Neural progenitor cell (in vitro differentiated cells): ENCODE data around the gene TGM3. TPM values are rescaled to one million over a fixed set of nuclear protein-coding genes. Genes with fewer than 3 reads are reported as not detected.

Experiments
- DNase-seq: peaks from one replicate; pipeline ENCODE4 v3.0.0-alpha.2; 2016; ENCODE audit warnings: low spot score
- H2AFZ ChIP-seq: fragments of 200-600 bp; sonication (generic); replicated peaks from 2 replicates; pipeline ENCODE4 v1.6.1; 2016; ENCODE audit warnings: antibody characterized with exemption
- H3F3A ChIP-seq: fragments of 200-600 bp; sonication (generic); 2 replicates; pipeline ENCODE4 v1.6.1; 2016; ENCODE audit warnings: antibody characterized with exemption, low read depth
- H3K27ac ChIP-seq: fragments of 200-600 bp; sonication (generic); 2 replicates; pipeline ENCODE4 v1.5.1; 2016; ENCODE audit warnings: mild to moderate bottlenecking
- H3K27me3 ChIP-seq: fragments of 200-600 bp; sonication (generic); 2 replicates; pipeline ENCODE4 v1.6.1; 2016; ENCODE audit warnings: mild to moderate bottlenecking, moderate library complexity
- H3K36me3 ChIP-seq: fragments of 200-600 bp; sonication (generic); 2 replicates; pipeline ENCODE4 v1.5.1; 2016
- H3K4me1 ChIP-seq: fragments of 200-600 bp; sonication (generic); 2 replicates; pipeline ENCODE4 v1.6.1; 2016; ENCODE audit warnings: mixed run types
- H3K4me2 ChIP-seq: fragments of 200-600 bp; sonication (generic); 2 replicates; pipeline ENCODE4 v1.6.1; 2016
- H3K4me3 ChIP-seq: fragments of 200-600 bp; sonication (generic); 2 replicates; pipeline ENCODE4 v1.5.1; 2016
- H3K79me2 ChIP-seq: fragments of 200-600 bp; sonication (generic); 2 replicates; pipeline ENCODE4 v1.6.1; 2016; ENCODE audit warnings: low read depth
- H3K9ac ChIP-seq: fragments of 200-600 bp; sonication (generic); 2 replicates; pipeline ENCODE4 v1.6.1; 2016
- H3K9me3 ChIP-seq: fragments of 200-600 bp; sonication (generic); 2 replicates; pipeline ENCODE4 v1.5.1; 2016; ENCODE audit warnings: low read depth
- H4K20me1 ChIP-seq: fragments of 200-600 bp; sonication (generic); 2 replicates; pipeline ENCODE4 v1.6.1; 2016; ENCODE audit warnings: low read depth
- H3K27ac Mint-ChIP-seq: 3 replicates; pipeline ENCODE4 v1.8.0; 2021; ENCODE audit warnings: mixed read lengths
- H3K27me3 Mint-ChIP-seq: 2 replicates; pipeline ENCODE4 v1.8.0; 2022; ENCODE audit warnings: low read depth, mild to moderate bottlenecking, inconsistent platforms, moderate library complexity, mixed read lengths; ENCODE audit not compliant: insufficient read depth
- H3K36me3 Mint-ChIP-seq: 3 replicates; pipeline ENCODE4 v1.8.0; 2021; ENCODE audit warnings: mixed read lengths
- H3K4me1 Mint-ChIP-seq: 3 replicates; pipeline ENCODE4 v1.8.0; 2021; ENCODE audit warnings: mixed read lengths
- H3K4me3 Mint-ChIP-seq: 3 replicates; pipeline ENCODE4 v1.8.0; 2021; ENCODE audit warnings: mild to moderate bottlenecking, moderate library complexity, mixed read lengths
- H3K9me3 Mint-ChIP-seq: 3 replicates; pipeline ENCODE4 v1.8.0; 2020; ENCODE audit warnings: mixed read lengths
- EZH2 ChIP-seq: fragments of 200-600 bp; sonication (generic); IDR thresholded peaks from 2 replicates; pipeline ENCODE4 v1.6.1; 2017; ENCODE audit warnings: antibody characterized with exemption, mild to moderate bottlenecking, moderate library complexity
- EZH2phosphoT487 ChIP-seq: fragments of 200-600 bp; sonication (generic); IDR thresholded peaks from 2 replicates; pipeline ENCODE4 v1.6.1; 2017; ENCODE audit warnings: antibody characterized with exemption
- total RNA-seq: library from RNA; depleted of rRNA; stranded (reverse); fragments of >200 nt; gene quantifications from 2 replicates; pipeline ENCODE4 v1.2.3, GENCODE V29; 2015; ENCODE audit warnings: low replicate concordance
- TF ChIP-seq, protein P1 (sequence below): fragments of 200-600 bp; sonication (generic); IDR thresholded peaks from 2 replicates; pipeline ENCODE4 v1.5.1; 2017; ENCODE audit warnings: antibody characterized with exemption, mild to moderate bottlenecking

Gene TGM3
- total RNA-seq, 1 donor from 2014 or later: not detected

- Histone ChIP-seq H3K27ac (no peak overlapping the region), H3K9ac (no peak overlapping the region)
- no peaks in the 10 kb centered on the region for H3K36me3 Mint-ChIP-seq
Observed at GRCh38 chr20:2329286-2329685, 33.5 kb downstream of the TGM3 start.

GRCh38 chr20:2330090-2330695 lies 34.4 kb downstream of the TGM3 start:
- no peaks in the 10 kb centered on the region for H3K36me3 Mint-ChIP-seq
- no peak for DNase-seq
- H3K4me3 Mint-ChIP-seq: no peak overlapping the region
- peaks cover 8% of the 10 kb centered on the region for H3K4me1 Mint-ChIP-seq
- Histone ChIP-seq H3K36me3 (no peaks in the 10 kb centered on the region), H4K20me1 (no peaks in the 10 kb centered on the region), H3K9me3 (no peaks in the 10 kb centered on the region), H3K4me2 (no peak overlapping the region), H3K4me3 (no peak overlapping the region), H2AFZ (no peak overlapping the region), H3K4me1 (no peaks in the 10 kb centered on the region), H3K27ac (no peak overlapping the region), H3F3A (no peaks in the 10 kb centered on the region), H3K9ac (no peak overlapping the region), H3K79me2 (no peaks in the 10 kb centered on the region), H3K27me3 (no peaks in the 10 kb centered on the region)
- H3K27me3 Mint-ChIP-seq: peaks cover 6% of the 10 kb centered on the region
- H3K9me3 Mint-ChIP-seq: no peaks in the 10 kb centered on the region
- TF ChIP-seq, protein P1, sequence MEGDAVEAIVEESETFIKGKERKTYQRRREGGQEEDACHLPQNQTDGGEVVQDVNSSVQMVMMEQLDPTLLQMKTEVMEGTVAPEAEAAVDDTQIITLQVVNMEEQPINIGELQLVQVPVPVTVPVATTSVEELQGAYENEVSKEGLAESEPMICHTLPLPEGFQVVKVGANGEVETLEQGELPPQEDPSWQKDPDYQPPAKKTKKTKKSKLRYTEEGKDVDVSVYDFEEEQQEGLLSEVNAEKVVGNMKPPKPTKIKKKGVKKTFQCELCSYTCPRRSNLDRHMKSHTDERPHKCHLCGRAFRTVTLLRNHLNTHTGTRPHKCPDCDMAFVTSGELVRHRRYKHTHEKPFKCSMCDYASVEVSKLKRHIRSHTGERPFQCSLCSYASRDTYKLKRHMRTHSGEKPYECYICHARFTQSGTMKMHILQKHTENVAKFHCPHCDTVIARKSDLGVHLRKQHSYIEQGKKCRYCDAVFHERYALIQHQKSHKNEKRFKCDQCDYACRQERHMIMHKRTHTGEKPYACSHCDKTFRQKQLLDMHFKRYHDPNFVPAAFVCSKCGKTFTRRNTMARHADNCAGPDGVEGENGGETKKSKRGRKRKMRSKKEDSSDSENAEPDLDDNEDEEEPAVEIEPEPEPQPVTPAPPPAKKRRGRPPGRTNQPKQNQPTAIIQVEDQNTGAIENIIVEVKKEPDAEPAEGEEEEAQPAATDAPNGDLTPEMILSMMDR: no peak
- TF ChIP-seq EZH2 (no peak), EZH2phosphoT487 (no peak)
- H3K27ac Mint-ChIP-seq: no peak overlapping the region

More at GRCh38 chr20:2329286-2329685, 33.5 kb downstream of the TGM3 start:
- Histone ChIP-seq H3K79me2 (no peaks in the 10 kb centered on the region), H3K4me1 (no peaks in the 10 kb centered on the region), H3K27me3 (no peaks in the 10 kb centered on the region), H3F3A (no peaks in the 10 kb centered on the region), H3K36me3 (no peaks in the 10 kb centered on the region), H2AFZ (no peak overlapping the region), H4K20me1 (no peaks in the 10 kb centered on the region), H3K4me3 (no peak overlapping the region), H3K4me2 (no peak overlapping the region), H3K9me3 (no peaks in the 10 kb centered on the region)
- TF ChIP-seq, protein P1: no peak
- TF ChIP-seq EZH2: no peak
- no peak for TF ChIP-seq EZH2phosphoT487
- Mint-ChIP-seq H3K27ac (no peak overlapping the region), H3K4me1 (peaks cover 8% of the 10 kb centered on the region), H3K9me3 (no peaks in the 10 kb centered on the region), H3K27me3 (peaks cover 4% of the 10 kb centered on the region), H3K4me3 (no peak overlapping the region)
- no peak for DNase-seq

DNA sequence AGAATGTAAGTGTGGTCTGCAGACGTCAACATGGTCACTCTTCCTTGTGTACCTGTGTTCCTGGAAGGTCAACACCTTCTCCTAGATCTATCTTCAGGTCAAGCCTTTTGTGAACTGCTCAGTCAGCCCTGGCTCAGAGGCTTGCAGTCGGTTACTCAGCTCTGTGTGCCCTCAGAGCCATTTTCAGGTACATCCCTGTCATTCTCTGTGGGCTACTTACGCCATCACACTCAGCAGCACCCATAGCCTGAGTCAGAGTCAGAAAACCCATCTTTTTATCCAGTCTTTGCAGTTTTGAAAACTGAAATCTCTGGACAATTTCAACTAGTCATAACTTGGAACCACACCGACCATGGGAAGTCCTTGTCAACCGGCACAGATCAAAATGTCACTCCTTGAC lies 35.3 kb downstream of the TGM3 start:
- H3K79me2 ChIP-seq: no peaks in the 10 kb centered on the region
- H3K27me3 ChIP-seq: no peaks in the 10 kb centered on the region
- DNase-seq: no peak
- Mint-ChIP-seq H3K27me3 (peaks cover 6% of the 10 kb centered on the region), H3K36me3 (no peaks in the 10 kb centered on the region), H3K4me1 (peaks cover 10% of the 10 kb centered on the region), H3K4me3 (no peak overlapping the region), H3K27ac (no peak overlapping the region), H3K9me3 (no peaks in the 10 kb centered on the region)
- H4K20me1 ChIP-seq: no peaks in the 10 kb centered on the region
- H3K36me3 ChIP-seq: no peaks in the 10 kb centered on the region
- H3K4me1 ChIP-seq: no peaks in the 10 kb centered on the region
- H3F3A ChIP-seq: no peaks in the 10 kb centered on the region
- H3K4me2 ChIP-seq: no peak overlapping the region
- H3K9me3 ChIP-seq: no peaks in the 10 kb centered on the region
- no peak overlapping the region for H3K27ac ChIP-seq
- no peak overlapping the region for H3K4me3 ChIP-seq
- no peak overlapping the region for H3K9ac ChIP-seq
- TF ChIP-seq, protein P1: no peak
- TF ChIP-seq EZH2phosphoT487: no peak
- no peak for TF ChIP-seq EZH2
- no peak overlapping the region for H2AFZ ChIP-seq
